DND-41 (cell line): ENCODE data around the gene BTNL9.
A peak's percentile ranks its signal among the peaks of the same experiment; 100 is the strongest.

Experiments used
- ATAC-seq: fragments of 200-7000 bp; cut with Tn5 transposase; 3 replicates; pipeline ENCODE4 v1.9.1; 2021; ENCODE audit warnings: low read depth; ENCODE audit not compliant: insufficient read depth
- DNase-seq: peaks from one replicate; pipeline ENCODE4 v3.0.0-alpha.2; 2020
- H2AFZ ChIP-seq: 2 replicates; pipeline ENCODE4 v1.6.0; 2012; ENCODE audit warnings: low read depth, low read length
- H3K27ac ChIP-seq: 2 replicates; pipeline ENCODE4 v1.5.1; 2012; ENCODE audit warnings: low read length, inconsistent platforms
- H3K27me3 ChIP-seq: fragments of 200-600 bp; sonication (generic); 2 replicates; pipeline ENCODE4 v1.6.0; 2012; ENCODE audit warnings: low read length, mild to moderate bottlenecking, inconsistent platforms; ENCODE audit not compliant: insufficient read depth, poor library complexity
- H3K36me3 ChIP-seq: 2 replicates; pipeline ENCODE4 v1.5.1; 2012; ENCODE audit warnings: low read length, inconsistent platforms; ENCODE audit not compliant: insufficient read depth
- H3K4me1 ChIP-seq: 2 replicates; pipeline ENCODE4 v1.5.1; 2012; ENCODE audit warnings: mild to moderate bottlenecking, low read length; ENCODE audit not compliant: insufficient read depth
- H3K4me2 ChIP-seq: 2 replicates; pipeline ENCODE4 v1.6.0; 2012; ENCODE audit warnings: mild to moderate bottlenecking, moderate library complexity, low read length, inconsistent platforms; ENCODE audit not compliant: insufficient read depth
- H3K4me3 ChIP-seq, 2 experiments: fragments of 200-600 bp in 1 of 2; shearing (Covaris generic) in 1 of 2; 2 replicates each; pipeline ENCODE4 v1.5.1; 2012 to 2016; ENCODE audit warnings: inconsistent platforms in 2 of 2, low read length in 2 of 2, mild to moderate bottlenecking in 2 of 2, low read depth in 1 of 2, moderate library complexity in 1 of 2
- H3K79me2 ChIP-seq: 2 replicates; pipeline ENCODE4 v1.6.0; 2012; ENCODE audit warnings: low read length, inconsistent platforms; ENCODE audit not compliant: insufficient read depth
- H3K9ac ChIP-seq: 2 replicates; pipeline ENCODE4 v1.6.0; 2012; ENCODE audit warnings: low read depth, mild to moderate bottlenecking, inconsistent platforms, low read length, moderate library complexity
- H3K9me3 ChIP-seq: 2 replicates; pipeline ENCODE4 v1.5.1; 2012; ENCODE audit warnings: low read length, moderate library complexity, mild to moderate bottlenecking, inconsistent platforms; ENCODE audit not compliant: insufficient read depth, severe bottlenecking
- H4K20me1 ChIP-seq: 2 replicates; pipeline ENCODE4 v1.6.0; 2012; ENCODE audit warnings: low read length; ENCODE audit not compliant: insufficient read depth
- EZH2 ChIP-seq: IDR thresholded peaks from 3 replicates; pipeline ENCODE4 v1.6.1; 2012; ENCODE audit warnings: borderline replicate concordance, low read depth, mild to moderate bottlenecking, moderate library complexity, low read length, inconsistent platforms; ENCODE audit not compliant: severe bottlenecking
- TF ChIP-seq, protein P1 (sequence below): IDR thresholded peaks from 2 replicates; pipeline ENCODE4 v1.5.1; 2012; ENCODE audit warnings: borderline replicate concordance, low read length, moderate library complexity, mild to moderate bottlenecking; ENCODE audit not compliant: poor library complexity, severe bottlenecking; ENCODE audit errors: extremely low read depth

BTNL9 gene

DNA sequence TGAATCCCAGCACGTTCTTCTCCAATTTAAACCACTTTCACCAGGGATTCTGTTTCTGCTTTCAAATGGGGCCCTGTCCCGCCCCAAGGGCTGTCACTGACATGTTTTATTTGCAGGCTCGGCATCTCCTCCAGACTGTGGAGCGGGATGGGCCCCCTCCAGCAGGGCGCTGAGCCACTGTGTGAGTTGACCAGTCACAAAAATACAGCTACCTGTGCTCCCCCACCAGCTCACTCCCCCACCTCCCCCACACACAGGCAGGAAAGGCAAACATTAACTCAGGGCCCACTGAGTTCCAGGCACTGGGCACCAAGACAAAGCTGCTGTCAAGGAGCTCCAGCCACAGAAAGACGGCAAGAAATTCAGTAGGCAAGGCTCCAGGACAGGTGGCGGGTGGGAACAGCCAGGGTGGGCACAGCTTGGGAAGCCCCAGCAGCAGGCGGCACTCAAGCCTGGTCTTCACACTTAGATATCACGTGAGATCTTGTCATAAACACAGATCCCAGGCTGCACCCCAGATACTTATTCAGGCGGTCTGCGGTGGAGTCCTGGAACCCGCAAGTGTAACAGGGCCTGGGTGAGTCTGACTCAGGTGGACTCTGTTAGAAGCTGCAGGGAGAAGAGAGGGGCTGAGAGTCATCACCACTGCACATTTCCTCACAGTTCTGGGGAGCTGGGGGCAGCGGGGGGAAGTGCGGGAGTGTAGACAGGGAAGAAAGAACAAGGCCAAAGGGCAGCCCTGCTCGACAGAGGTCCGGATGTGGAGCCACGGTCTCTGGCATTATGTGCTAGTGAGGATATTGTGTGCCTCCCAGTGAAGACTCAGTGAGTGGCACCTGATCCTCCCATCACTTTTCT is 46.2 kb downstream of the BTNL9 start:
- Histone ChIP-seq H3K27me3 (peaks cover 2% of the 10 kb centered on the region), H3K4me1 (no peaks in the 10 kb centered on the region), H3K4me3 (no peak overlapping the region), H3K9ac (no peak overlapping the region), H3K36me3 (no peaks in the 10 kb centered on the region), H3K9me3 (no peaks in the 10 kb centered on the region), H3K4me2 (no peak overlapping the region), H2AFZ (no peak overlapping the region), H4K20me1 (no peaks in the 10 kb centered on the region), H3K27ac (no peak overlapping the region), H3K79me2 (no peaks in the 10 kb centered on the region)
- no peak for DNase-seq
- ATAC-seq, result no peak
- no peak for TF ChIP-seq EZH2
- TF ChIP-seq, protein P1, sequence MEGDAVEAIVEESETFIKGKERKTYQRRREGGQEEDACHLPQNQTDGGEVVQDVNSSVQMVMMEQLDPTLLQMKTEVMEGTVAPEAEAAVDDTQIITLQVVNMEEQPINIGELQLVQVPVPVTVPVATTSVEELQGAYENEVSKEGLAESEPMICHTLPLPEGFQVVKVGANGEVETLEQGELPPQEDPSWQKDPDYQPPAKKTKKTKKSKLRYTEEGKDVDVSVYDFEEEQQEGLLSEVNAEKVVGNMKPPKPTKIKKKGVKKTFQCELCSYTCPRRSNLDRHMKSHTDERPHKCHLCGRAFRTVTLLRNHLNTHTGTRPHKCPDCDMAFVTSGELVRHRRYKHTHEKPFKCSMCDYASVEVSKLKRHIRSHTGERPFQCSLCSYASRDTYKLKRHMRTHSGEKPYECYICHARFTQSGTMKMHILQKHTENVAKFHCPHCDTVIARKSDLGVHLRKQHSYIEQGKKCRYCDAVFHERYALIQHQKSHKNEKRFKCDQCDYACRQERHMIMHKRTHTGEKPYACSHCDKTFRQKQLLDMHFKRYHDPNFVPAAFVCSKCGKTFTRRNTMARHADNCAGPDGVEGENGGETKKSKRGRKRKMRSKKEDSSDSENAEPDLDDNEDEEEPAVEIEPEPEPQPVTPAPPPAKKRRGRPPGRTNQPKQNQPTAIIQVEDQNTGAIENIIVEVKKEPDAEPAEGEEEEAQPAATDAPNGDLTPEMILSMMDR, result no peak

DNA sequence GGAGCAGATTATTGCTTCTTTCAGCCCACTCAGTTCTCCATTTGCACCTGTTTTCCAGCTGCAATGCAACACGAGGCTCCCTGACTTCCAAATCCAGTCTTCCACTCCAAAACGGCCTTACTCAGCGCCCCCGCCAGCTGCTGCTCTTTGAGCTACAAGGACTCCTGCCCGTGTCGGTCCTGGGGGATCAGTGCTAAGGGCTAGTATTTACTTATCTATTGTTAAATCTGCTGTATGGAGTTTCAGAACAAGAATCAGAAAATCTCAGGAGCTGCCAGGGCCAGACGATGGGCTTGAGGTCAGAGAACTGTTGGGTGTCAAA is 46.8 kb downstream of the BTNL9 start:
- DNase-seq (no peak), ATAC-seq (no peak)
- Histone ChIP-seq H3K79me2 (no peaks in the 10 kb centered on the region), H3K36me3 (no peaks in the 10 kb centered on the region), H3K4me3 (no peak overlapping the region), H3K9me3 (no peaks in the 10 kb centered on the region), H3K4me2 (no peak overlapping the region), H3K27me3 (no peaks in the 10 kb centered on the region), H3K4me1 (no peaks in the 10 kb centered on the region), H3K27ac (no peak overlapping the region), H3K9ac (no peak overlapping the region), H4K20me1 (no peaks in the 10 kb centered on the region), H2AFZ (no peak overlapping the region)
- no peak for TF ChIP-seq EZH2
- TF ChIP-seq, protein P1, result no peak

DNA sequence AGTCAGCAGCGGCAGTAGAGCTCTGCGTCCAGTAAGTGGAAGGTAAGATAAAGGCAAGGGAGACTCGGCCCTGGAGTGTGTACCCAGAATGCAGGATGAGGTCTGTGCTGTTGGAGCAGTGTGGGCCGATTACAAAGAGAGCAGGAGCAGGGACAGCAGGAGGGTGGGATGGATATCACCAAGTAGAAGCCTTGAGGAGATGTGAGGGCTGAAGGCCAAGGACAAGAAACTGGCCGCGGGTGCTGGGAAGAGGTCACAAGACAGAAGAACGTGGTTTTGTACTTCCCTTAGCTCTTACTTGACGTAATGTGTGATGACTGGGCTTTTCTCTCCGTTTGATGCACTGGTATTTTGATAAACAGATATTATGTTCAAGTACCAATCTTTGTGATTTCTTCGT is 47.2 kb downstream of the BTNL9 start:
- Histone ChIP-seq H3K27me3 (no peaks in the 10 kb centered on the region), H2AFZ (no peak overlapping the region), H3K27ac (no peak overlapping the region), H3K9ac (no peak overlapping the region), H3K4me3 (no peak overlapping the region), H3K36me3 (no peaks in the 10 kb centered on the region), H3K4me1 (no peaks in the 10 kb centered on the region), H4K20me1 (no peaks in the 10 kb centered on the region), H3K4me2 (no peak overlapping the region), H3K79me2 (no peaks in the 10 kb centered on the region), H3K9me3 (no peaks in the 10 kb centered on the region)
- DNase-seq, result no peak
- ATAC-seq, result no peak
- TF ChIP-seq, protein P1, result no peak
- no peak for TF ChIP-seq EZH2

DNA sequence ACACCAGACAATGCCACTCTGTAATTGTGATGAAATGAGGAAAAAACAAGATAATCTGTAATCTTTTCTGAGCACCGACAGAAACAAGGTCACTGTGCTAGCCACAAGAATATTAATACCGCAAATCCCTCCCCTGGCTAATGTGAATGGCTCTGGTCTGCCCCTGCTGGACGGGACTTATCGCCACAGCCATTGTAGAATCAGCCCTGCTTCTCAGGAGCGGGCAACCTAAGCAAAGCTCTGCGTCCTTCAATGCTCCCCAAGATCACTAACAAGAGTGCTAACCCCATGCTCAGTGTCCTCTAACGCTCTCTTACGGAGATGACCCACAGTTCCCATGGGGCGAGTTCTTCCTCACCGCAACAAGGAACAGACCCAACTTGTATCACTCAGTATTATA is 48.2 kb downstream of the BTNL9 start:
- DNase-seq, result no peak
- no peak overlapping the region for H3K27ac ChIP-seq
- no peaks in the 10 kb centered on the region for H3K27me3 ChIP-seq
- no peak overlapping the region for H3K4me2 ChIP-seq
- TF ChIP-seq, protein P1, result peak; percentile 48
- no peak for TF ChIP-seq EZH2
- no peaks in the 10 kb centered on the region for H3K9me3 ChIP-seq
- no peaks in the 10 kb centered on the region for H3K4me1 ChIP-seq
- no peak overlapping the region for H3K9ac ChIP-seq
- no peak for ATAC-seq
- no peaks in the 10 kb centered on the region for H4K20me1 ChIP-seq
- H3K4me3 ChIP-seq, result no peak overlapping the region
- no peaks in the 10 kb centered on the region for H3K79me2 ChIP-seq
- H3K36me3 ChIP-seq, result no peaks in the 10 kb centered on the region
- no peak overlapping the region for H2AFZ ChIP-seq
